Measurements from ENCODE around the gene ABCD2.
"Not testable (repeated sequence)": the region's sequence is repeated elsewhere in the genome, so short reads cannot be mapped to it uniquely, and the experiment has no call there.

The ABCD2 gene

DNA sequence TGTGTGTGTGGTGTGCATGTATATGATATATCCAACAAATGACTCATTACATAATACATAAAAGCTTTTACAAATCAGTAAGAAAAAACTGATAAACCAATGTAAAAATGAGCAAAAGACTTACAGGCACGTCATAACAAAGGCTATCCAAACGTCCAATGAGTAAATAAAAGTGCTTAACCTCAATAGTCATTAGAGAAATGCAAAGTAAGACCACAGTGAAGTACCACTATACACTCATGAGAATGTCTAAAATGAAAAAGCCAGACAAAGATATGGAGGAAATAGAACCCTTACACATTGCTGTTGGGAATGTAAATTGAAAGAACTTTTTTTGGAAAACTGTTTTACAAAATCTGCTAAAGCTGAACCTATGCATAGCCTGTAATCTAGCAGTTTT is 7.8 kb downstream of the ABCD2 start:
- DNase-seq, result no peak

DNA sequence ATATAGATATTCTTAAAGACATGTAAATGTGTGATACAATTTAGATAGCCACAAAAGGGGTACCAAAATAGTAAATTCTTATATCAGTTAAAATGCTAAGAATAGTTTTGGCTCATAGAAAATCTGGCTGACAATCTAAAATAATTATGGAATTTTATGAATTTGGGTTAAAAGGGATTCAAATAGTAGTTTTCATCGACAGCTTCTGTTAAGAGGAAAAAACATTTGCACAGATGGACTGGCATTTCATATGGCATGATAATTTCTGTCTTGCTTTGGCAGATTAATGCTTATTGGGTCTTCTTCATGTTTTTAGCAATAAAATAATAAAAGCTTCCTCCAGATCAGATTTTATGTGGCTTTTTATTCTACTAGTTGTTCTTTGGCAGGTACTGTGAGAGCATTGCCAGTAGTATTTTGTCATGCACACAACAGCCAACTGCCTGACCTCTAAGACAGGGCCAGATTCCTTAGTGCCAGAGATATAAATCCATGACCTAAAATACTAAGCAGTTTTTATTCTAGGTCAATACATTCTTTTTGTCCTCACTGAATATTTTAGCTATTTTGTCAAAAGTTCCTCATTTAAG is 9.1 kb downstream of the ABCD2 start:
- no peak for DNase-seq

DNA sequence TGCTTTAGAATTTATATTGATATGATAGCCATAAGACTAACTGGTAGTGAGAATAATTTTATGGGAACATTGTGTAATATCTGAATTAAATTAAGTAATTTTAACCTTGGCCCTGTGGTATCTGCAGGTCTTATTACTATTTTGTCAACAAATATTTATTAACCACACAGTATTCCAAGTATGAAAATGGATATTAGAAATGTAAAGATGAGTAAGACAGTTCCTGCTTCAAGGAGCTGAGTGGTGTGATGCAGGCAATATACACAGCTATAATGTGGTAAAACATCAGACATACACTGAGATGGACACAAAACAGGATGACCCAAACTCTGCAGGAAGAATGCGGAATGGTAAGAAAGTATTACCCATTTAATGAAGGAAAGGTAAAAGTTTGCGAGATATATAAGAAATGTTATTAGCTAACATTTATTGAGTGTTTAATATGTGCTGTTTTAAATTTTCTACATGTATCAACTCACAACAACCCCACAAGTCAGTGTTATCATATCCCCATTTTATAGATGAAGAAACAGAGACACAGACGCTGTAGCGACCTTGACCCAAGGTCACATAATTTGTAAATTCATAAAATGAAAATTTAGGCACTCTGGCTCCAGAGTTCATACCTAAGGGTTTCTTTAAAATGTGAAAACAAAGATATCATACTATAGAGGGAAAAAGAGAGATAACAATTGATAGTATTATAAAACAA is 12.7 kb downstream of the ABCD2 start:
- no peak for DNase-seq

DNA sequence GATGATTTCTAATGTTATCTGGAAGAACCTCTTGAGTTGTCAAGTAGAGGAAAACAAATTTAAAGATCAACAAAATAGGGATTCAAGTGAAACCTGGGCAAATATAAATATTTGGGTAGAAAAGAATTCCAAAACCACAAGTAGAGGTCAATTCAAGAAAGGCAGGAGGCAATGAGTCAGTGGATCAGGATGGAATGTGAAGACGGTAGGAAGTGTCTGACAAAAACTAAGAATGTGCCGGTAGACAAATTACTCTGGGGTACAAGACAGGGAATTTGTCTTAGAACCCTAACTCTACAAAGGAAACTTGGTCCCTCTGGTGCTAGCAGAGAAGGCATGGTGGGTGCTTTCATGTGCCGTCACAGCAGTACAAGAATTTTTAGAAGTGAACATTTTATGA is 13.6 kb downstream of the ABCD2 start:
- DNase-seq, result no peak

DNA sequence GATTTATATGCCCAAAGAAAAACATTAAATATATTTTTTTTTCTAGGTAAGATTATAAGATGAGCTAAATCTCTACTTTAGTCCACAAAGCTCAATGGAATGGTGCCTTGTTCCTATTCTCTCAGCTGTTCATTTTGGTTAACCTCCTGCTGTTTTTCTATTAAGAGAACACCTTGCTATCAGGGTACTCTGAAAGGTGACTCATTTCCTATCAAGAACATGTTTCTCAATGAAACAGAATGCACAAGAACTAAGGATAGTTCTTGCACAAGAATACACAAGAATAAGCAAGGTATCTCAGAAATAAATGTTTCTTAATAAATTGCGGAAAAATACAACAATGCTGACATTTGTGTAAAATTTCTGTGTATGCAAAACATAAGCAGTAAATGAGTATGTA is 14.1 kb downstream of the ABCD2 start:
- no peak for DNase-seq

DNA sequence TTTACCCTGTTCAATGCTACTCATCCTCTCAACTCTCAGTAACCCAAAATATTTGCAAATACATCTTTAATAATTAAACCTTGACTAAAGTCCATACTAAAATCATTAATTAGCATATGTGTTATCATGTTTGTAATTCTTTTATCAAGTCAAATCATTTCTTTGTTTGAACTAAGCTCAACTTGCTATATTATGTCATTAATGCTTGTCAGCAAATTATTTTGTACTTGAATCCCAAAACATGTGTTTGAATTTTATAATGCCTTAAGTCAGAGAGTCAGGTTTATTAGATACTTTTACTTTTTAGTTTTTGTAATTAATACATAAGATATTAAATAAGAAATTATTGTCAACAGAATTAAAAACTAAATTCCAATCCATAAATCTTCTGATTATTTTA is 16.5 kb downstream of the ABCD2 start:
- no peak for DNase-seq

DNA sequence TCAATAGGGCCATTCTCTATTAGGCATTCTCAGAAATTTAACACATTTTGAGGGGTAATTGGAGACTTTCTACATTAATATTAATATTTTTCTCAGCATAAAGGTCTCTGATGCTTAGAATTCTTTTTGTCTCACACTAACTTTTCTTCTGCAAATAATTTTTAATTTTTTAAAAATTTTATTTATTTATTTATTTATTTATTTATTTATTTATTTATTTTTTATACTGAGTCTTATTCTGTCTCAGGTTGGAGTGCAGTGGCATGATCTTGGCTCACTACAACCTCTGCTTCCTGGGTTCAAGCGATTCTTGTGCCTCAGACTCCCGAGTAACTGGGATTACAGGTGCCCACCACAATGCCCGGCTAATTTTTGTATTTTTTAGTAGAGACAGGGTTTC is 17.7 kb downstream of the ABCD2 start:
- DNase-seq, result not testable (repeated sequence)

DNA sequence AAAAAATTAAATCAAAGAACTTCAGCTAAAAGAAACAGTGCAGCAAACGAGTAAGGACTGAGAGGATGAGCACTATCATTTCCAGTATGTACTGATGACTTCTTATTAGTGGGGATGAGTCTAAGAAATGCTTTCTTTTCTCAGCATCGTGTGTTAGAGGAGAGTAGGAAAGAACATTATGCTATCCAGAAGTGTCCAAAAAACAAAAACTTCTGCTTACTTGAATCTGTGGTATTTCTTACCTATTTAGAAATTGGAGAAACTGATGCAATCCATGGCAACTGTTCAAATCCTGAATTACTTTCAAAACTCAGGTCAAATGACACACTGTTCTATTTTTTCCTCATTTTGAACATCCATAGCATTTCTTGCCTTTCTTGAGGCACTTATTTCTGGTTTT is 23.7 kb downstream of the ABCD2 start:
- DNase-seq, result no peak

DNA sequence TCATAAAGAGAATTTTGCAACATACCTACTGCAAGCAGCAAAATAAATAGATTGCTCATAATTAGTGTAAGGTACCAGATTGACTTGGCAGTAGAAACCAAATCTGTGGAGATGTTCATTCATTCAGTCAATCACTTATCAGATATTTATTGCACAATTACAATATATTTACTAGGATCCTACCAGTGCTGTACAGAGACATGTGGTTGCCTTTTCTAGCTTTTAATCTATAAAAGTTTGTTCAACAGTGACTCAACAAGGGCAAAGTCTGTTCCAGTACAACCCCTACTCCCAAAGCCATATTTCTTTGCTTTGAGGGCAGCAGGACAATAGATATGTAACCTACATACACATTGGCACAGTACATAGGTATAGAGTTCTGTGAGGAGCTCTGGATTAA is 27.3 kb downstream of the ABCD2 start:
- DNase-seq, result no peak

DNA sequence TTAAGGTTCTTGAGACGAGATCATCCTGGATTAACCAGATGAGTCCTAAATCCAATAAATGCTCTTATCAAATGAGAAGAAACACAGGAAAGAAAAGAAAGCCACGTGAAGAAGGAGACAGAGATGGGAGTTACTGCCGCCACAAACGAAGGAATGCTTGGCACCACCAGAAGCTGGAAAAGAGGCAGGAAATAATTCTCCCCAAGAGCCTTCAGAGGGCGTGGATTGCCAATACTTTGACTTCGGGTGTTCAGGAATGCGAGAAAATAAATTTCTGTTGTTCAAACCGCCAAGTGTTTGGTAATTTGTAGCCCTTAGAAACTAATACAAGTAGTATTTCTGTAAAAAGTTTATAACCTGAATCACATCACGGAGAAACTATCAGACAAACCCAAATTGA is 31.3 kb downstream of the ABCD2 start:
- DNase-seq, result no peak

DNA sequence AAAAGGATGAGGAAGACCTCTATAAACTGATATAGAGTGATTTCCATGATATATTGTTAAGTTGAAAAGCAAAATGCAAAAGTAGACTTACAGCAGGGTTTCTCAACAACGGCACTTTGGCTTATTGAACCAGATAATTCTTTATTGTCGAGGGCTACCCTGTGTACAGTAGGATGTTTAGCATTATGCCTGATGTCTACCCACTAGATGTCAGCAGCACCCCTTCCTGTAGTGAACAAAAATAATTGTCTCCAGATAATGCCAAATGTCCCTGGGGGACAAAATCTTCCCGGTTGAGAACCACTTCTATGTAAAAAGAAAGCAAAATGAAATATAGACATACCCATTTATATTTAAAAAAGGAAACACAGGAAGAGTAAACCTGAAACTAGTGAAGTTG is 32.4 kb downstream of the ABCD2 start:
- DNase-seq, result no peak

DNA sequence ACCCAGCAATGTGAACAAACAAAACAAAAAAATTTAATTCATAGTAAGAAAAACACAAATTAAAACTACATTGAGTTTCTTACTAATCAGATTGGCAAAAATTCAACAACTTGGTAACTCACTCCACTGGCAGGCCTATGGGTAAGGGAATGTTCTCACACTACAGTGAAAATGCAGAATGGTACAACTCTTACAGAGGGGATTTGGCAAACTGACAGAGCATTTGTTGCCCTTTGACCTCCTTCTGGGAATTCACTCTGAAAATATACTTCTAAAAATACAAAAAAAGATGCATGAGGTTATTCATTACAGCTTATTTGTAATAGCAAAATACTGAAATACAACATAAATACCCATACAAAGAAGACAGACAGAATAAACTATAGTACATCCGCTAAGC is 32.8 kb downstream of the ABCD2 start:
- no peak for DNase-seq

DNA sequence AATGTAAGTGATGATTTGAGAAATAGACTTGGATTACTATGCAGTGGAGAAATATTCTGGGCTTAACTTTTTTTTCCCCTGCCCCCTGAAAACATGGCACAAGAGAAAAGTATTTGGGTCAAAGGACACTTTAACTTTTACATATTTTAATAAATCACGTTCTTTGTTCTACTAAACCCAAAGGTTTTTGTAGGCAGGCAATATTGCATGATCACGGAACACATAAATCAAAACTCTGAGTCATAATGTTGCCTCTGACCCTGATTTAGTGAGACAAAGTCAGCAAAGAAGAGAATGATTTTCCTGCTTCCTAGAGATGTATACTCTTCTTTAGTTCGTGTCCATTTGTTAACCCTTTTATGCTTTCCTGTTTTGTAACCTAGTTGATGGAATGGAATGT is 38.0 kb downstream of the ABCD2 start:
- DNase-seq, result no peak

DNA sequence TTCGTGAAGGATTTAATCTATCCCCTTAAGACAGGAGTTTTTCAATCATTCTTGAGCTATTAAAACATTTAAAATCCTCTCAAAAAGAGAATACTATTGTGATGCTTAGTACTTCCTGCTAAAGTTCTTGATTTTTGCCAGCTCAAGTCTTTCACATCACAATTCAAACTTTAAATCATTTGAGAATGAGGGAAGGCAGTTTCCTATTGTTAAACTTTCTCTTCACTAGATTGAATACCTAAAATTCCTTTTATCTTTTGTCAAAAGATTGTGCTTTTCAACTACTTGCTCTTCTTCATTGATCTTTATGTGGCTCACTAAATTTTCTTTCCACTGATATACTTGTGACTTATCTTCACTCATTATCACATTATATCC is 44.1 kb downstream of the ABCD2 start:
- no peak for DNase-seq

DNA sequence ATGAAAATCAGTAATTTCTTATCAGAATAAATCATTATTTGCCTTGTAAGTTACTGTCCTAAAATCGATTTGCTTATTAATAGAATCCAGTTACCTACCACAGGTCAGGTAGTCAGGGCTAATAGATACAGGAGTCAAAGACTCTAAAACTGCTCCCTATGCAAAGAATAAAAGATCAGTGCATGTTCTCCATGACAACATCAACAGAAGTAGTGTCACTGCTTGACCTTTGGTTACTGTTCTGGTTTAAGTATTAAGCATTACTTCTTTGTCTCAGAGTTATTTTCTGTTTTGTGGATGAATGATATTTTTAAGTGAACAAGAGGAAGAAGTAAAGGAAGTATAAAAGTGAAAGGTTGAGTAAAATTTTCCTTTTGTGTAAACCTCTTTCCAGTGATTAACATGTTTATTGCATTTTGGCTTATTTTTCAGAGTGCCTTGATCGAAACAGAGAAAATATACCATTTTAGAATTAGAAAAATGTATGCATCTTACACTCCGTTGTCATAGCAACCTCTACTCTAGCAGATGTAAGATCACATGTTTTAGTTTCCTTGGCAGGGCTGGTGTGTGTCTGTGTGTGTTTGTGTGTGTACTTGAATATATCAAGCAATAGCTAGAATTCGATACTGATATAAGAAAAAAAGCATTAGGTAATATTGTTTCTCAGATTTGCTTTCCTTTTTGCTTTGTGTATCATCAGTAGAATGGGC is 44.7 kb downstream of the ABCD2 start:
- no peak for DNase-seq

DNA sequence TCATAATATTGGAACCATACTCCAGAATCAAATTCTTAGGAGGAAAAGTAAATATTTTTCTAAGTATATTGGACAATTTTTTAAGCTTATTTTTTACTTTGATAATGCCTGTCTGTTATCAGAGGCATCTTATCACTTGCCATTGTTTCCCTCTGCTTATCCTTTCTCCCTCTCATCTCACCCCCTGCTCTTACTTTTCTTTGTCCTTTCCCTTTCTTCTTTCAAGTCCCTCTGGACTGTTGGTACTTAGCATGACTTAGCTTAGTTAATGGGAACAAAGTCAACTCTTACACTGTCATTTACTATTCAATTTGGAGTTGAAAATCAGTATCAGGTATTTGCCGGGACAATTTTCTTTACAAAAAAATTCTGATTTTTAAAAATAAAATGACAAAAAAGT is 45.2 kb downstream of the ABCD2 start:
- no peak for DNase-seq

DNA sequence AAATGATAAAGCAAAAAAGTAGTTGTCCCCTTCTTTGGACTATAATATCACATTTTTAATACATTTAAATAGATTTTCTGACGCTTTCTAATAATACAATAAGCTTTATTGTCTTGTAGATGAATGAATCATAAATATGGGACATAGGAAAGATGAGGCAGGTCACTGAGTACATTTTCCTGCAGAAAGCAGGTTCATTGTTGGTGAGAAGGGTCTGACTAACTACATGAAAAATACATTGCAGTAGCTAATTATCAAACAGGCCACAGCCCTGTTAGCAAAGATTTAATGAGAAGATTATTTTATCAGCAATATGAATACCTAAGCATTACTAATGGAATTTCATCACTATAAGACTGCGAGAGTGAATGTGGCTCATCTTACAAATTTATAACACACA is 45.6 kb downstream of the ABCD2 start:
- no peak for DNase-seq

DNA sequence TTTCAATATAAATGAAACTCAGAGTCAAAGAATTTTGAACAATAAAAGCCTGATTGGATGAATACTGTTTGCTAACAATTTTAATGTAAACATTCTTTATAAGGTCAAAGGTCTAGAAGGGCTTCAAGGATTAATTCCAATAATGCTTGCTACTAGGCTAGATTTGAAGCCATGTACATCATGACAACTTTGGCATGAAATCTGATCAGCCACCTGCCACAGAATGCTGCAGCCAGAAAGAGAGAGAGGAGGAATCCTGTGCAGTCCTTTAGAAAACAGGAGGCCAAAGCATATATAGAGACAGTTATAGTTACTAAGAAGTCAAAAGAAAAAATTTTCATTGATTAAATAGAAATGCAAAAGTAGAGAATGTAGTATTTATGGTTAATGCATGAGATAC is 47.1 kb downstream of the ABCD2 start:
- no peak for DNase-seq

DNA sequence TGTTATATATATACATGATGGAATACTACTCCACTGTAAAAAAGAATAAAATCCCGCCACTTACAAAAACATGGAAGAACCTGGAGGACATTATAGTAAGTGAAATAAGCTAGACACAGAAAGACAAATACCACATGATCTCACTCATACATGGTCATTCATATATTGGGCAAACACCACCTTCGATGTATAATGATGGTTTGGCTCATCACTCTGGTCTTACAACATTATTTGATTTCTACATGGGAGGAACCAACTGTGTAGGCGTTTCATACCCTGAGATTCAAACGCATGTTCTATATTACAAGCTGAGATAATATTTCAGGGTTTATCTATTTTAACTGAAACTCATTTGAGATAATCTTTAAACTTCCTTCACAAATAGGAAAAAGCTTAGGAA is 48.3 kb downstream of the ABCD2 start:
- DNase-seq, result no peak

DNA sequence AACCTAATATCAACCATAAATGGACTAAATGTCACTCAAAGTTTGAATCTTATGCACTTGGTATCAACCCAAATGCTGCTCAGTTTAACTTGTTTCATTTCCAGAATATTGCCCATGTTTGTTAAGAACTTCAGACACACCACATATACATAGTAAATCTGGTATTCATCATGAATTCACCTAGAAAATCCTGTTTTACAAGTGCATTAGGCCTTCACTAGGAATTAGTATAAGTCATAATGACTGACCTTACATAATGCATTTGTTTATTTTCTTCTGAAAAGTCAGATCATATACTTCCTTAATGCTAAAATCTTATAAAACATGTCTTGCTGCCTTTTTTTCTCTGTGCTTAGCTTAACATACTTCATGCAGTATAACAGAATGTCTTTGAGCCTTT is 66.1 kb downstream of the ABCD2 start:
- no peak for DNase-seq

DNA sequence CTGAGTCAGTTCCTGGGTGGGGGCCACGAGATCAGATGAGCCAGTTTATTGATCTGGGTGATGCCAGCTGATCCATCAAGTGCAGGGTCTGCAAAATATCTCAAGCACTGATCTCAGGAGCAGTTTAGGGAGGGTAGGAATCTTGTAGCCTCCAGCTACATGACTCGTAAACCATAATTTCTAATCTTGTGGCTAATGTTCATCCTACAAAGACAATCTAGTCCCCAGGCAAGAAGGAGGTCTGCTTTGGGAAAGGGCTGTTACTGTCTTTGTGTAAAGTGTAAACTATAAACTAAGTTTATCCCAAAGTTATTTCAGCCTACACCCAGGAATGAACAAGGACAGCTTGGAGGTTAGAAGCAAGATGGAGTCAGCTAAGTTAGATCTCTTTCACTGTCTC is 75.4 kb downstream of the ABCD2 start:
- not testable (repeated sequence) for DNase-seq

DNA sequence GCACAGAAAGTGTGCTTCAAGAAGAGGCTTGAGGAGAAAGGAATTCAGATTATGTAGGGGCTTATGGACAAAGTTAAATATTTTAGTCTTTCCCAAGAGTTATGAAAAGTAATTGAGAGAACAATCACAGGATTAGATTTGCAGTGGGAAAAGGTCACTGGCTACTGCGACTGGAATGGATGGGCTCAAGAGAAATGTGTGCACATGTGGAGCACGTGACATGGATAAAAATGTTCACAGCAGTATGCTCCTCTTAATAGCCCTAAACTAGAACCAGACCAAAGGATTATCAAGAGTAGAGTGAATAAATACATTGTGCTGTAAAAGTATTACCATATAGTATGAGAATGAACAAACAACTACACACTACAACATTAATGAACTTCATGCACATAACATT is 78.1 kb downstream of the ABCD2 start:
- DNase-seq, result no peak

DNA sequence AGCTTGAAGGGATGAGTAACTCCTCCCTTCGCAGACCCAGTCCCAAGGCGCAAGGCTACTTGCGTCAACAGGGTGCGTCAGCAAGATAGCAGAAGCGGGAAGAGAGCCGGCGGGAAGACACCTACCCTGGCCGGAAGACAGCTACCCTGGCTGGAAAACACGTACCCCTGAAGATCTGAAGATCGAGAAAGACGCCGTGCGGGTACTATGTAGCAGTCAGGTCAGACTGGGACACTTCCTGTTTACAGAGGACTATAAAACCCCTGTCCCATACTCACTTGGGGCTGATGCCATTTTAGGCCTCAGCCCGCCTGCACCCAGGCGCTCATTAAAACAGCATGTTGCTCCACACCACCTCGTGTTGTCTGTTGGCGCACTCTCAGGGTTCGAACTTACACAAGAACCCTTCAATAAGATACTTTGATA is 80.9 kb downstream of the ABCD2 start:
- DNase-seq, result no peak

DNA sequence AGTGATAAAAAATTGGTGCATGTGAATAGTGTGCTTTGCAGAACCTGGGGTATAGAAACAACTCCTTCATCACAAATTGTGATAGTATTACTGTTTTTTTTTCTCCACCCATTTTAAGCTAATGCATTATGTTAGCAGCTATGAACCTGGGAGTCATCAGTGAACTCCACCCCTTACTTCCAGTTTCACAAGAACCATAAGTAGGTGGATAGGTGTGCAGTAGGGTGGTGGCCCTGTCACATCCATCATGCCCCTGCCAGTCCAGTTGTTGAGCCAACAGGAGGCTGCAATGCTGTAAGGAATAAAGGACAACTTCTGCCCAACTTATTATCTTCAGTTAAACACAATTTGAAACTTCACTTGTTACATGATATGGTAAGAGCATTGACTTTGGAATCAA is 85.7 kb downstream of the ABCD2 start:
- no peak for DNase-seq

DNA sequence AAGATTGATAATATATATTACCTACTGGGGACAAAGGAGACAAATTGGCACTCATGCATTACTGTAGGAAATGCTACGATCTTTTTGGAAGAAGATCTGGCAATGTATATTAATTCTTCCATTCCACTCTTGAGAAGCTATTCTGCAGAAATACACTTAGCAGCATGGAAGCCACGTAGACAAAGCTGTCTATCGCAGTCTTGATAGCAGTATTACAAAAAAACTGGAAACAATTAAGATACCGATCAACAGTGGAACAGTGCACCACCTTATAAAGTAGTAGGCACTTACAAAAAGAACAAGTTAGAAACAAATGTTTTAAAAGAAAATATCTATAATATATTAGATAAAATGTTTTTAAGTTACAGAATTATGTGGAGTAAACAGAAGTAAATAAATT is 87.2 kb downstream of the ABCD2 start:
- no peak for DNase-seq
